ENCODE measurements around the gene MUC5B.
A peak's percentile ranks its signal among the peaks of the same experiment; 100 is the strongest.

The MUC5B gene

DNA sequence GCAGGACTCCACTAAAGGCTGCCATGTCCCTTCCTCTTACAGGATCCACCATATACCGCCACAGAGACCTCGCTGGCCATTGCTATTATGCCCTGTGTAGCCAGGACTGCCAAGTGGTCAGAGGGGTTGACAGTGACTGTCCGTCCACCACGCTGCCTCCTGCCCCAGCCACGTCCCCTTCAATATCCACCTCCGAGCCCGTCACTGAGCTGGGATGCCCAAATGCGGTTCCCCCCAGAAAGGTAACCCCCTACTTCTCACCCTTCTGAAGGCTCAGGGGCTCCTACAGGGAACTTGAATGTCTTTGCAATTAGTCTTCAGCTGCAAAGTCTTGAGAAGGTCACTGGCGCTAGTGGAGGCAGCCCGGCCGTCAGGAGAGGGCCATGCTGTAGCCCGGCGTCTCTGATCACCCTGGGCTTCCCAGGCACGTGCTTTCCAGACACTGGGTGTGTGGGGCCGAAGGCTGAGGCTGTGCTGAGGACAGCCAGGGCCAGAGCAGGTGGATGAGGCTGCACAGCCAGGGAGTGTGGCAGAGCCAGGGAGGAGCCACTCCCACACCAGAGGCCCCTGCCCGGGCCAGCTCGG lies 30.0 kb upstream of the MUC5B start:
- no peak for DNase-seq (ENCODE audit: low read depth)

DNA sequence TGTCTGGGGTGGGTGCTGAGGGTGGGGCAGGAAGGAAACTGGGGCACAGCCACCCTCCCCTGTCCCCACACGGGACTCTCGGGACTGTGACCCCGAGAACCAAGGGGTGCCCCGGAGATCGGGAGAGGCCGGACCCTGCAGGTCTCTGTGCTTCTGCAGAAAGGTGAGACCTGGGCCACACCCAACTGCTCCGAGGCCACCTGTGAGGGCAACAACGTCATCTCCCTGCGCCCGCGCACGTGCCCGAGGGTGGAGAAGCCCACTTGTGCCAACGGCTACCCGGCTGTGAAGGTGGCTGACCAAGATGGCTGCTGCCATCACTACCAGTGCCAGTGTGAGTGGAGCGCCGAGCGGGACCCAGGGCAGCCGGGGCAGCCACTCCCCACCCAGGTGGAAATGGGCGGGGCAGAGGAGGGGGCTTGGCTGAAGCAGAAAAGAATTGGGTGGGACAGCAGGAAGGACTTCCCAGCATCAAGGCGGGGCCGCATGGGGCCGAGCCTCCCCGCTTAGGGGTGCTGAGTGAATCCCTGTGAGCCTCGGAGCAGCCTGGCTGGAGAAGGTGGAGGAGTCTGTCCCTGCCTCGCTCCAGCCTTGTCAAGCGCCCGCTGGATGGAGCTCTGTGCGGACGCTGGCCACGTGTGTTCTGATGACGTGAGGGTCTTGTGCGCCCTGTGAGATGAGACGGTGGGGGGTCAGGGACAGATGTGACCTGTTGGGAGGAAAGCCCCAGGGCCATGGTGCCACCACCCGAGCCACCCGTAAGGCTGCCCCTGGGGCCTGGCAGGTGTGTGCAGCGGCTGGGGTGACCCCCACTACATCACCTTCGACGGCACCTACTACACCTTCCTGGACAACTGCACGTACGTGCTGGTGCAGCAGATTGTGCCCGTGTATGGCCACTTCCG lies 29.3 kb upstream of the MUC5B start:
- DNase-seq (ENCODE audit: low read depth) = no peak

DNA sequence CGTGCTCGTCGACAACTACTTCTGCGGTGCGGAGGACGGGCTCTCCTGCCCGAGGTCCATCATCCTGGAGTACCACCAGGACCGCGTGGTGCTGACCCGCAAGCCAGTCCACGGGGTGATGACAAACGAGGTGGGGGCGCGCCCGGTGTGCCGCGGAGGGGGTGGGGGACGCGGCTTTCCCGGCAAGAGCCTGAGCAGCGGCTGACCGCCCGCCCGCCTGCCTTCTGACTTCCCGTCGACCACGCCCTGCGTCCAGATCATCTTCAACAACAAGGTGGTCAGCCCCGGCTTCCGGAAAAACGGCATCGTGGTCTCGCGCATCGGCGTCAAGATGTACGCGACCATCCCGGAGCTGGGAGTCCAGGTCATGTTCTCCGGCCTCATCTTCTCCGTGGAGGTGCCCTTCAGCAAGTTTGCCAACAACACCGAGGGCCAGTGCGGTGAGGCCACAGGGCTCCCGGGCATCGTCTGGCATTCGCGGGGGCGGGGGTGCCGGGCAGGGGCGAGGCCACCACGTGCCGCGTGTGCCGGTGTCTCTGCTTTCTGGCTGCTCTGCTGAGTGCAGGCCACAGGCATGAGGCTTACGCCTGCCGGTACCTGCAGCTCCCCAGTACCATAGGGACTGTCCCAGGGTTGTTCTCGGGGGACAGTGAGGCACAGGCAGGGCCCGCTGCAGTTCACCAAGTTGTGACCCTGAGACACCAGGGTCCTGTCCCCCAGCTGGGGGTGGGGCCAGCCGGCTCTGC lies 28.5 kb upstream of the MUC5B start:
- no peak for DNase-seq (ENCODE audit: low read depth)

DNA sequence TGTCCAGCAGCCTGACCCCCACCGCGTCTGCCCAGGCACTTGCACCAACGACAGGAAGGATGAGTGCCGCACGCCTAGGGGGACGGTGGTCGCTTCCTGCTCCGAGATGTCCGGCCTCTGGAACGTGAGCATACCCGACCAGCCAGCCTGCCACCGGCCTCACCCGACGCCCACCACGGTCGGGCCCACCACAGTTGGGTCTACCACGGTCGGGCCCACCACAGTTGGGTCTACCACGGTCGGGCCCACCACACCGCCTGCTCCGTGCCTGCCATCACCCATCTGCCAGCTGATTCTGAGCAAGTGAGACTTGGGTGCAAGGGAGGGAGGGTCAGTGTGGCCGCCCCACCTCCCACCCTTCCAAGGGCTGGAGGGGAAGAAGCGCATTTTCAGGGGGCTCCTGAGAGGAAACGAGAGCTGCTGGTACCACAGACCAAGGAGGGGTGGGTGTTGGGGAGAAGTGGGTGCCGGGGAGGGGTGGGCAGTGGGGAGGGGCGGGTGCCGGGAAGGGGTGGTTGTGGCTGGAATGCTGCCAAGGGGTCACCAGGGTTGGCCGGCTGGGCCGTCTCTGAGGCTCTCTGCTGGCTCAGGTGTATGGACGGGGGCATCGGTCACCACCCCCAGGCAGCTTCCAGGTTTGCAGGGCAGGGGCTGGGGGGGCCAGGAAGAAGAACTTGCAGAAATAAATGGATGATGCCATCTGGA lies 27.7 kb upstream of the MUC5B start:
- no peak for DNase-seq (ENCODE audit: low read depth)

DNA sequence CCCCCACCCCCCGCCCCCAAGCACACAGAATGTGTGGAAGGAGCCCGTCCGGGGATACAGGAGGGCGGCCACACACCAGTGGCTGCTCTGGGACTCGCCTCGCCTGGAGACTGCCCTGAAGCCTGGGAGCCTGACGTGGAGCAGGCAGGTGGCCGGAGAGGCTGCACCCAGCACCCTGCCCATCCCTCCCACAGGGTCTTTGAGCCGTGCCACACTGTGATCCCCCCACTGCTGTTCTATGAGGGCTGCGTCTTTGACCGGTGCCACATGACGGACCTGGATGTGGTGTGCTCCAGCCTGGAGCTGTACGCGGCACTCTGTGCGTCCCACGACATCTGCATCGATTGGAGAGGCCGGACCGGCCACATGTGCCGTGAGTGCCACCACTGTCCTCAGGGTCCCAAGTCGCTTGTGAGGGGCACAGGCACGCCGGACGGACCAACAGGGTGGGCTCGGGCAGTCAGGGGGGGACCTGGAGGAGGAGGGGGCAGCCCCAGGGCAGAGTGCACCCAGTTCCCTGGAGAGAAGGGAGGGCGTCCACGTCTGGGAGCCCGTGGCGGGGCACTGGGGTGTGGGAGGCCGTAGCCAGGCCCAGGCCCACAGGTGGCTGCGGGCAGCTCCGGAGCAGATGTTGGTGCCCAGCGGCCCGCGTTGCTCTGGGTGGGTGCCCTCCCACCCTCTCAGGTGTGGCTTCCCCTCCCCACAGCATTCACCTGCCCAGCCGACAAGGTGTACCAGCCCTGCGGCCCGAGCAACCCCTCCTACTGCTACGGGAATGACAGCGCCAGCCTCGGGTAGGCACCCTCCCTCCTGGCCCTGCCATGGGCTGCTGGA lies 27.0 kb upstream of the MUC5B start:
- no peak for DNase-seq (ENCODE audit: low read depth)

DNA sequence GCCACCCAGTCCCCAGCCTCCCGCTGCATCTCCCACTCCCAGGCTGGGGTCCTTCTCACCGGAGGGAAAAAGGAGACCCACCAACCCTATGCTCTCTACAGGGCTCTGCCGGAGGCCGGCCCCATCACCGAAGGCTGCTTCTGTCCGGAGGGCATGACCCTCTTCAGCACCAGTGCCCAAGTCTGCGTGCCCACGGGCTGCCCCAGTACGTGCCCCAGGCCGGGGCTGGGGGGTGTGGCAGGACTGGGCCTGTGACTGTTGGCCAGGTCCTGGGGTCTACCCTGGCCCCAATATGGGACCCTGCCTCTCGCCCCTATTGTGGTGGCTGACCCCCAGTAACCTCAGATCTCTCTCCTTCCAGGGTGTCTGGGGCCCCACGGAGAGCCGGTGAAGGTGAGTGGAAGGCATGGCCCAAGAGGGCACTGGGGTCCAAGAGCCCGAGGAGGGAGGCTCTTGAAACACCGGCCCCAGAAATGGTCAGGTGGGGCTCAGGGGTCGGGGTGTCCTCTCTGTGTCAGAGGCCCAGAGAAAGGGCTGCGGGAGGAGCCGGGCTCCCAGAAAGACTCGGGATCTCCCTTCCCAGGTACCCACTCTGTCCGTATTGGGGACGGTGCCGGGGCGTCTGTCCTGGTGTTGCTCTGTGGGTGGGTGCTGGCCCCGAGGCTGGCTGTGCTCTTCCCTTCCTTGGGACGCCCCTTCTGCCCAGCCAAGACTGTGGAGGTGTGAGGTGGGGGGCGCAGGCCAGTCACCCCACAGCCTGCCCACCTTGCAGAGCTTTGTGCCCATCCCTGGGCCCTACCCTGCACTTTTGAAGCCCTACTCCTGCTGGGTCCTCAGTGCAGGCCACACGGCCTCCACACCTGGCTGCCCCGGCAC lies 26.1 kb upstream of the MUC5B start:
- no peak for DNase-seq (ENCODE audit: low read depth)

DNA sequence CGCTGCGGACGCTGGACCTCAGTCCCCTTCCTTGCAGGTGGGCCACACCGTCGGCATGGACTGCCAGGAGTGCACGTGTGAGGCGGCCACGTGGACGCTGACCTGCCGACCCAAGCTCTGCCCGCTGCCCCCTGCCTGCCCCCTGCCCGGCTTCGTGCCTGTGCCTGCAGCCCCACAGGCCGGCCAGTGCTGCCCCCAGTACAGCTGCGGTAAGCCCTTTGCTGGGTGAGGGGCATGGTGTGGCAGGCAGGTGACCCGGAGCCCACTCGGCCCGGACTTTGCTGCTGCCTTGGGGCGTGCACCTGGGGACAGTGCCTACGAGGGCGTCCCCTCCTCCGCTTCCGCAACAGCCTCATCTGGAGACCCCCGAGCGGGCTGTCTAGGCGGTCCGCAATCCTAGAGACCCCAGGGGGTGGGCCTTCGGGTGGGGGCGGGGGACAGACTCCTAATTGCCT lies 25.4 kb upstream of the MUC5B start:
- DNase-seq (ENCODE audit: low read depth) = no peak

DNA sequence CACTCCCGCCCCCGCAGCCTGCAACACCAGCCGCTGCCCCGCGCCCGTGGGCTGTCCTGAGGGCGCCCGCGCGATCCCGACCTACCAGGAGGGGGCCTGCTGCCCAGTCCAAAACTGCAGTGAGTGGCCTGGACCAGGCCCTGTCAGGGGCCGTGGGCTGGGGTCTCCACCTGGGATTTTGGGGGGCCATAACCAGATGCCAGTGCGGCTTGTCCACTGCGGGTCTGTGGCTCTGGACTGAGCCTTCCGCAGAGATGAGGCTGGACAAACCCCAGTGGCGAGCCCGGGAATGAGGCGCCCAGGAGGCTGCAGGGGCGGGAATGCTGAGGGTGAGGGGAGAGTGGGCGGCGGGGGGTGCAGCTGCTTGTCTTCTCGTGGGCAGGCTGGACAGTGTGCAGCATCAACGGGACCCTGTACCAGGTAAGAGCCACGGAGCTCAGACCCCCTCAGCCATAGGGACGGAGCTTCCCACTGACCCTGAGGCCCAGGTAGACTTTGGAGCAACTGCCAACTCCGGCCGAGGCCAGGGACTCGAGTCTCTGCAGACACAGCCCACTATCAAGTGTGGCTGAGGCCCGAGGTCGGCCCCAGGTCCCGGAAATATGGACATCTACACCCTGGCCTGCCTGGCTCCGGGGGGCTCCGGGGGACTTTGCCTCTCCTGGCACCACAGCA lies 24.8 kb upstream of the MUC5B start:
- DNase-seq (ENCODE audit: low read depth) = no peak

DNA sequence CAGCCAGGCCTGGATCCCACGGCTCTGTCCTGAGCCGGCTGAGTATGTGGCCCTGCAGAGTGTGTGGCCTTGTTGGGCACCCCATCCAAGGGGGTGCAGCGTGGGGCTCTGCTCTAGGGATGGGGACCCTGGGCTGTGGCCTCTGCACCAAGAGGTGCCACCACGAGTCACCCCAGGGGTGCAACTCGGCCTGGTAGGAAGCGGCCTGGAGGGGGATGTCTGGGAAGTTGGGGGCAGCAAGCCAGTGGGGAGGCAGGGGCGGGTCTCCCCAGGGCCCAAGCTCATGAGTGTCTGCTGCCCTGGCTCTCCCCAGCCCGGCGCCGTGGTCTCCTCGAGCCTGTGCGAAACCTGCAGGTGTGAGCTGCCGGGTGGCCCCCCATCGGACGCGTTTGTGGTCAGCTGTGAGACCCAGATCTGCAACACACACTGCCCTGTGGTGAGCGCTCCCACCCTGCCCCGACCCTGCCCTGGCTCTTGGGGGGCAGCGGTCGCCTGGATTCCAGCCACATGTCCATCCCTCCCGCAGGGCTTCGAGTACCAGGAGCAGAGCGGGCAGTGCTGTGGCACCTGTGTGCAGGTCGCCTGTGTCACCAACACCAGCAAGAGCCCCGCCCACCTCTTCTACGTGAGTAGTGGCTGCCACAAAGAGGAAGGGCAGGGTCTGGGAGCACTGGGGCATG lies 24.2 kb upstream of the MUC5B start:
- no peak for DNase-seq (ENCODE audit: low read depth)

DNA sequence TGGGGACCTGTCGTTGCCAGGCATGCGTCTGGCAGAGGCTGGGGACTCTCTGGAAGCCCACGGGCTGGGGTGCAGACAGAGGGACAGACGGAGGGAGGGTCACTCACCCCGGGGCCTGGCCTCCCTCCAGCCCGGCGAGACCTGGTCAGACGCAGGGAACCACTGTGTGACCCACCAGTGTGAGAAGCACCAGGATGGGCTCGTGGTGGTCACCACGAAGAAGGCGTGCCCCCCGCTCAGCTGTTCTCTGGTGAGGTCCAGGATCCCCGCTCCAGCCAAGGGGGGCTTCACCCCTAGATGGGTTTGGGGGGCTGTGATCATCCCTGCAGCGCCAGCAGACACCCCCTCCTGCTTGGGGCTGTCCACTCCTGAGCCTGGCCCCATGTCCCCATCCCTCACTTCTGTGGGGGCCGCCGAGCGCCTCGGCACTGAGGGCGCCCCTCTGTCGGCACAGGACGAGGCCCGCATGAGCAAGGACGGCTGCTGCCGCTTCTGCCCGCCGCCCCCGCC lies 23.6 kb upstream of the MUC5B start:
- no peak for DNase-seq (ENCODE audit: low read depth)

DNA sequence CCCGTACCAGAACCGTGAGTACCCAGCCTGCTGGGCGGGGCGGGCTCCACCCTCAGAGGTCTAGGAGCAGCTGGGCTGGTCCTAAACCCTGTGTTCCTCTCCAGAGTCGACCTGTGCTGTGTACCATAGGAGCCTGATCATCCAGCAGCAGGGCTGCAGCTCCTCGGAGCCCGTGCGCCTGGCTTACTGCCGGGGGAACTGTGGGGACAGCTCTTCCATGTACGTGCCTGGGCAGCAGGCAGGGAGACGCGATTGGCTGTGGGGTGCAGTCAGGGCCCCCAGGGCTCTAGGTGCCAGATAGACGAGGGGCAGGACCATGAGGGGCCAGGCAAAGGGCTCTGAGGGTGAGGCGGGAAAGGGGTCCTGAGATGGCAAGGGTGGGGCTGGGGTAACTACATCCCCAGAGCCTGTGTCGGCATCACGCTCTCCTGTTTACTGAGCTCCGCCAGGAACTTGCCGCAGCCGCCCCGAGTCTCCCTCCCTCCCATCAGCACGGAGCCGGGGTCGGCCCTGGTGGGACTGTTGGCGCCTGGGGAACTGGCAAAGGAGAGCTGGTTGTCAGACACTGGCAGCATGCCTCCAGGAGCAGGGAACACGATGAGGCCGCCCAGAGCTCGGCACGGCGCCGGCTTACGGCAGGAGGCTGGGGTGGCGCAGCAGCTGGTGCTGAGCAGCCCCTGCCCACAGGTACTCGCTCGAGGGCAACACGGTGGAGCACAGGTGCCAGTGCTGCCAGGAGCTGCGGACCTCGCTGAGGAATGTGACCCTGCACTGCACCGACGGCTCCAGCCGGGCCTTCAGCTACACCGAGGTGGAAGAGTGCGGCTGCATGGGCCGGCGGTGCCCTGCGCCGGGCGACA lies 22.9 kb upstream of the MUC5B start:
- no peak for DNase-seq (ENCODE audit: low read depth)

DNA sequence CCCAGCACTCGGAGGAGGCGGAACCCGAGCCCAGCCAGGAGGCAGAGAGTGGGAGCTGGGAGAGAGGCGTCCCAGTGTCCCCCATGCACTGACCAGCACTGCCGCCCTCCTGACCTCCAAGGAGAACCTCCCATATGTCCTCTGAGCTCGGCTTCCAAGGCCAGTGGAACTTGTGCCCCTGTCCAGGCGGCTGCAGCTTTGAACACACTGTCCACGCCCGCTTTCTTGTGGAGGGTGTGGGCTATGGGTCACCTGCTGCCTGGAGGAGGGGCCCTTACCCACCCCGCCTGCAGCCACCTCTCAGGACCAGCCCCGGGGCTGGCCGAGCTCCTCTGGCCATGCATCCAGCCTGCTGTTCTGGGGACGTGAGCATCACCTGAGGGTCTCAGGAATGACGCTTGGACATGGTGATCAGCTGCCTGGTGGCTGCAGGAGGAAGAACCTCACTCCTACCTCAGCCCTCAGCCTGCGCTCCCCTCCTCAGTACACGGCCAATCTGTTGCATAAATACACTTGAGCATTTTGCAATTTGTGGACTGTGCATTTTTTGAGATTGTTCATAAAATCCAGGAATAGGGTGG lies 22.2 kb upstream of the MUC5B start:
- DNase-seq (ENCODE audit: low read depth) = no peak

DNA sequence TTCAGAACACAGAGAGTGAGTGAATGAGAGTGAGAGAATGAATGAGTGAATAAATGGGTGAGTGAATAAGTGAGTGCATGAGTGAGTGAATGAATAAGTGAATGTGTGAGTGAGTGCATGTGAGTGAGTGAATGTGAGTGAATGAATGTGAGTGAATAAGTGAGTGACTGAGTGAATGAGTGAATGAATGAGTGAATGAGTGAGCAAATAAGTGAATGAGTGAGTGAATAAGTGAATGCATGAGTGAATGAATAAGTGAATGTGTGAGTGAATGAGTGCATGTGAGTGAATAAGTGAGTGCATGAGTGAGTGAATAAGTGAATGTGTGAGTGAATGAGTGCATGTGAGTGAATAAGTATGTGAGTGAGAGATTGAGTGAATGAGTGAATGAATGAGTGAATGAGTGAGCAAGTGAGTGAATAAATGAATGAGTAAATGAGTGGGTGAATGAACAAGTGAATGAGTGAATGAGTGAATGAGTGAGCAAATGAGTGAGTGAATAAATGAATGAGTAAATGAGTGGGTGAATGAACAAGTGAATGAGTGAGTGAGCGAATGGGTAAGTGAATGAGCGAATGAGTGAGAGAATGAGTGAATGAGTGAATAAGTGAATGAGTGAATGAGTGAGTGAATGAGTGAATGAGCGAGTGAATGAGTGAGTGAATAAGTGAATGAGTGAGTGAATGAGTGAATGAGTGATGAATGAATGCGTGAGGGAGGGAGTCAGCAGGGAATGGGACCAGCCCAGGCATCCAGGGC lies 21.3 kb upstream of the MUC5B start:
- DNase-seq (ENCODE audit: low read depth) = no peak

DNA sequence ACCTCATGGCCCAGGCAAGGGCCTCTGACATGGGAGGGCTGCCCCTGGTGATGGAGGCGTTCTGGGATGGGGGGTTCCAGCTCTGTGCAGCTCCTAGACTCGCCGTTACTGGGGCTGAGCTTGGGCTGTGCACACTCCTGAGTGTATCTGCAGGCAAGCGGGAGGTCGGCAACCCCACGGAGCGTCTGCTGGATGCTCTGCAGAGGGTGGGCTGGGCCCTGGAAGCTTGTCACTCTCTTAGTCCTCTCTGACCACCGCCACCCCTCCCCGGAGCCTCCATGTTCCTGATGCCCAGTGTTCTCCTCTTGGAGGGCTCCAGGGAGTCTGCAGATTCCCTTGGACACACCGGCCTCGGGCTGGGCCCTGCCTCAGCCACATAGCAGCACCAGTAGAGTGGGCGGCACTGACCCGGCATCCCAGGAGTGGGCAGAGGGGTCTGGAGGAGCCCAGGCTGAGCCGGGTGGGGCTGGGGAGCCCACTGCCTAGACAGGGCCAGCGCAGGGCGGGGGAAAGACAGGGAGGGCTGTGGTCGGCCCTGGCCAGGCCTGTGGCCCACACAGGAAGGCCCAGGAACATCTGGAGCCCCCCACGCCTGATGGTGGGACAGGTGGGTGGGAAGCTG lies 20.6 kb upstream of the MUC5B start:
- no peak for DNase-seq (ENCODE audit: low read depth)

DNA sequence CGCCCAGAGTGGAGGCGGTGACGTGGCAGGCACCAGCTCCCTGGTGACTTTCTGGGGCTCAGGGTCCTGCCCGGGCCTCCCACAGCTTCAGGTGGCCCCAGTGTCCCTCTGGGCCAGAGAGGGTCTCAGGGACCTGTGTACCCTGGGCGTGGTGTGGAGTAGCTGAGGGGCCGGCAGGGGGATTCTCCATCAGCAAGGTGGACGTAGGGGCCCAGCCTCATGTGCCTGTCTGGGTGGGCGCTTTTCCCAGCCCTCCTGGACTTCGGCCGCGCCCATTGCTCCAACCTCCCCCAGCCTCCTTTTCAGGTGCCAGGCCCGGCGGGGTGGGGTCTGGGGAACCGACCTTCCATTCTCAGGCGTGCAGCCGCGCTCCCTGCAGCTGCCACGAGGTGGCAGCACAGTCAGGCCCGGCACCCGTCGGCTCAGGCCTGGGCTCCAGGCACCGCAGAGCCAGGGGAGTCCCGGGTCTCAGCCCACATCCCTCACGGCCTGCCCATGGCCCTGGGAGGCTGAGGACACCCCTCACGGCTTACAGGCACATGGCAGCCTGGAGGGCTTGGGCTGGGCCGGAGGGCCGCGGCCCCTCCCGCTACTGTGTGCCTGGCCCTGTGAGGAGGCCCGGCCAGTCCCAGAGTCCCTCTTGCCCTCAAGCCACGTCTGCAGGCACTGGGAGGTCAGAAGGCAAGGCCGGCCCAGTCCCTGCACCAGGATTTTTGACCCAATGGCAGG lies 19.9 kb upstream of the MUC5B start:
- DNase-seq (ENCODE audit: low read depth) = peak; percentile 42
